22Rv1 (cell line): ENCODE measurements around the gene SZT2.

Experiments used
- CTCF ChIP-seq: fragments of 450-650 bp; IDR thresholded peaks from 2 replicates; pipeline ENCODE4 v1.5.1; 2017; ENCODE audit warnings: mild to moderate bottlenecking
- ZFX ChIP-seq: fragments of 450-650 bp; IDR thresholded peaks from 2 replicates; pipeline ENCODE4 v1.6.1; 2017; ENCODE audit warnings: antibody characterized with exemption, borderline replicate concordance

GRCh38 chr1:43367026-43367903 is 22.4 kb upstream of the SZT2 start:
- no peak for TF ChIP-seq CTCF
- no peak for TF ChIP-seq ZFX
